GM23338 (cell line): ENCODE results near the gene PLA1A. TPM values are rescaled to one million over a fixed set of nuclear protein-coding genes. Genes with fewer than 3 reads are reported as not detected.

Experiments used
- ATAC-seq: fragments of 200-7000 bp; cut with Tn5 transposase; 3 replicates; pipeline ENCODE4 v1.9.1; 2020
- DNase-seq: peaks from one replicate; pipeline ENCODE4 v3.0.0-alpha.2; 2015; ENCODE audit warnings: low spot score
- H2AFZ ChIP-seq: fragments of 200-600 bp; sonication (generic); 2 replicates; pipeline ENCODE4 v1.8.0; 2016; ENCODE audit warnings: antibody characterized with exemption, mild to moderate bottlenecking, moderate library complexity
- H3F3A ChIP-seq: fragments of 200-600 bp; sonication (generic); replicated peaks from 2 replicates; pipeline ENCODE4 v1.8.0; 2017; ENCODE audit warnings: antibody characterized with exemption, mixed run types, low read depth
- H3K27ac ChIP-seq: fragments of 200-600 bp; sonication (generic); 2 replicates; pipeline ENCODE4 v1.6.1; 2016; ENCODE audit warnings: low read depth
- H3K27me3 ChIP-seq: fragments of 200-600 bp; sonication (generic); 2 replicates; pipeline ENCODE4 v1.8.0; 2016; ENCODE audit warnings: mild to moderate bottlenecking, mixed run types, moderate library complexity; ENCODE audit not compliant: insufficient read depth
- H3K36me3 ChIP-seq: fragments of 200-600 bp; sonication (generic); 2 replicates; pipeline ENCODE4 v1.8.0; 2016; ENCODE audit warnings: mild to moderate bottlenecking; ENCODE audit not compliant: insufficient read depth
- H3K4me1 ChIP-seq: fragments of 200-600 bp; sonication (generic); 2 replicates; pipeline ENCODE4 v1.8.0; 2016; ENCODE audit warnings: mild to moderate bottlenecking, moderate library complexity; ENCODE audit not compliant: insufficient read depth
- H3K4me2 ChIP-seq: fragments of 200-600 bp; sonication (generic); 2 replicates; pipeline ENCODE4 v1.7.1; 2017; ENCODE audit warnings: mixed run types
- H3K4me3 ChIP-seq: fragments of 200-600 bp; sonication (generic); 2 replicates; pipeline ENCODE4 v1.6.1; 2016; ENCODE audit warnings: mixed run types
- H3K79me2 ChIP-seq: fragments of 200-600 bp; sonication (generic); replicated peaks from 2 replicates; pipeline ENCODE4 v1.8.0; 2017; ENCODE audit warnings: mild to moderate bottlenecking; ENCODE audit not compliant: insufficient read depth
- H3K9me2 ChIP-seq: fragments of 200-600 bp; sonication (generic); 2 replicates; pipeline ENCODE4 v1.8.0; 2017; ENCODE audit not compliant: insufficient read depth
- H4K20me1 ChIP-seq: fragments of 200-600 bp; sonication (generic); replicated peaks from 2 replicates; pipeline ENCODE4 v1.8.0; 2017; ENCODE audit warnings: mild to moderate bottlenecking; ENCODE audit not compliant: insufficient read depth
- H3K27ac Mint-ChIP-seq: 2 replicates; pipeline ENCODE4 v1.8.0; 2020; ENCODE audit warnings: inconsistent platforms, mild to moderate bottlenecking, moderate library complexity, mixed read lengths
- H3K27me3 Mint-ChIP-seq: 3 replicates; pipeline ENCODE4 v1.8.0; 2022; ENCODE audit warnings: low read depth, mild to moderate bottlenecking, moderate library complexity, mixed read lengths, inconsistent platforms; ENCODE audit not compliant: insufficient read depth, poor library complexity
- H3K36me3 Mint-ChIP-seq: 3 replicates; pipeline ENCODE4 v1.8.0; 2021; ENCODE audit warnings: low read depth, mild to moderate bottlenecking, inconsistent platforms, moderate library complexity, mixed read lengths
- H3K4me1 Mint-ChIP-seq: 3 replicates; pipeline ENCODE4 v1.8.0; 2020; ENCODE audit warnings: mild to moderate bottlenecking, inconsistent platforms, mixed read lengths
- H3K4me3 Mint-ChIP-seq: 3 replicates; pipeline ENCODE4 v1.8.0; 2021; ENCODE audit warnings: moderate library complexity, mild to moderate bottlenecking, inconsistent platforms, mixed read lengths
- H3K9me3 Mint-ChIP-seq: 3 replicates; pipeline ENCODE4 v1.8.0; 2020; ENCODE audit warnings: moderate library complexity, mild to moderate bottlenecking, inconsistent platforms, mixed read lengths
- CREB1 ChIP-seq: fragments of 250-450 bp; sonication (Bioruptor Pico); IDR thresholded peaks from 2 replicates; pipeline ENCODE4 v1.5.0; 2020; ENCODE audit warnings: low read depth, mild to moderate bottlenecking, moderate library complexity
- CTCF ChIP-seq, 2 experiments: fragments of 200-600 bp in 1 of 2; sonication (generic) in 1 of 2; conservative IDR thresholded peaks; 2 replicates each; pipeline versions ENCODE4 v1.5.1 to v1.6.1; 2016 to 2017; ENCODE audit warnings: antibody characterized with exemption in 2 of 2, low read depth in 2 of 2, mild to moderate bottlenecking in 2 of 2, moderate library complexity in 1 of 2
- EZH2 ChIP-seq: fragments of 200-600 bp; sonication (generic); IDR thresholded peaks from one replicate; pipeline ENCODE4 v1.8.0; 2017; ENCODE audit warnings: antibody characterized with exemption, mild to moderate bottlenecking, low read depth; ENCODE audit not compliant: unreplicated experiment
- EZH2phosphoT487 ChIP-seq: fragments of 200-600 bp; sonication (generic); IDR thresholded peaks from one replicate; pipeline ENCODE4 v1.8.1; 2018; ENCODE audit warnings: antibody characterized with exemption; ENCODE audit not compliant: unreplicated experiment
- JUNB ChIP-seq: IDR thresholded peaks from one replicate; pipeline ENCODE4 v1.6.1; 2016; ENCODE audit warnings: antibody characterized with exemption; ENCODE audit not compliant: unreplicated experiment
- NANOG ChIP-seq: IDR thresholded peaks from 2 replicates; pipeline ENCODE4 v1.6.1; 2016; ENCODE audit warnings: antibody characterized with exemption, borderline replicate concordance
- POLR2AphosphoS5 ChIP-seq: IDR thresholded peaks from 2 replicates; pipeline ENCODE4 v1.6.1; 2016; ENCODE audit warnings: antibody characterized with exemption, low read depth
- STAT1 ChIP-seq: IDR thresholded peaks from one replicate; pipeline ENCODE4 v1.6.1; 2016; ENCODE audit warnings: antibody characterized with exemption; ENCODE audit not compliant: unreplicated experiment
- ZNF114 ChIP-seq: fragments of 250-450 bp; sonication (Bioruptor Pico); IDR thresholded peaks from 2 replicates; pipeline ENCODE4 v1.5.0; 2020; ENCODE audit warnings: mild to moderate bottlenecking, moderate library complexity
- ZNF331 ChIP-seq: fragments of 250-450 bp; sonication (Bioruptor Pico); IDR thresholded peaks from 2 replicates; pipeline ENCODE4 v1.5.0; 2020; ENCODE audit warnings: low read depth, mild to moderate bottlenecking, moderate library complexity
- ZNF462 ChIP-seq: fragments of 250-450 bp; sonication (Bioruptor Pico); IDR thresholded peaks from 2 replicates; pipeline ENCODE4 v1.5.0; 2020; ENCODE audit warnings: mild to moderate bottlenecking, moderate library complexity
- polyA plus RNA-seq: library from polyadenylated mRNA; unstranded; fragments of >200 nt; fragmentation: Nextera tagmentation; extraction: Ambion mirVana; gene quantifications from 2 replicates; pipeline ENCODE4 v1.2.1, GENCODE V29; 2016
- total RNA-seq: library from RNA; depleted of rRNA; stranded (reverse); fragments of >200 nt; shearing (Covaris generic); gene quantifications from 2 replicates; pipeline ENCODE4 v1.2.3, GENCODE V29; 2014
- TF ChIP-seq, protein P1 (sequence below): IDR thresholded peaks from 2 replicates; pipeline ENCODE4 v1.6.1; 2016; ENCODE audit warnings: antibody characterized with exemption

PLA1A gene
- total and polyA plus RNA-seq, 2 experiments from 2014 or later = not detected

DNA sequence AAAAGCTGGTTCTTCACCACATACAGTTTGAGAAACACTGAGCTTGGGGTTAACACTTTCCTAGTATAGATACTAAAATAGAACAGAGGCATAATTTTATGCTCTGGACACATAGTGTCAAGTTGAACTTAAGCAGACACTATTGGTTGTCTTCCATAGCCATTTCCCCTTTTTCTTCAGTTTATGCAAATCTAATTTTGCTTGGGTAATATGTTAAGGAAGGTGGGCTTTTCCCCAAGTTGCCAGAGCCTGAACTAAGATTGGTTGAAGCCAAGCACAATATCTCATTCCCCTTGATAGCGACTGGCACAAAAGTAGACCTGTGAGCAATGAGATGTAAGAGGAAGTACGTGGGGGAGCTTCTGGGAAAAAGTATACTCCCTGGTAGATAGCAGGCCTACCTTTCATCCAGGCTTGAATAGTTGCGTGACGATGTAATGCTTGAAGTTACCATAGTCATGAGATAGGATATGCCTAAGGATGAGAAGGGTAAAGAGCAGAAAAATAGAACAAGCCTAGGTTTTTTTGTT is 67.2 kb downstream of the PLA1A start:
- Histone ChIP-seq H3K79me2 (no peaks in the 10 kb centered on the region), H3K9me2 (no peaks in the 10 kb centered on the region), H3K4me3 (no peak overlapping the region), H3K4me1 (no peaks in the 10 kb centered on the region), H3K27ac (no peak overlapping the region), H3K36me3 (peaks cover 3% of the 10 kb centered on the region; the same call in 1 of the 2 replicates), H3K4me2 (no peak overlapping the region), H3F3A (no peaks in the 10 kb centered on the region), H2AFZ (no peak overlapping the region), H3K27me3 (no peaks in the 10 kb centered on the region), H4K20me1 (no peaks in the 10 kb centered on the region)
- Mint-ChIP-seq H3K4me1 (peaks cover 2% of the 10 kb centered on the region; the same call in 1 of the 3 replicates), H3K36me3 (0 out of 3 replicates have a peak, but pooled peaks cover 3% of the 10 kb centered on the region), H3K4me3 (no peak overlapping the region), H3K27ac (no peak overlapping the region), H3K9me3 (no peaks in the 10 kb centered on the region), H3K27me3 (no peaks in the 10 kb centered on the region)
- no peak for DNase-seq
- ATAC-seq = no peak
- no peak for TF ChIP-seq EZH2phosphoT487
- no peak for TF ChIP-seq ZNF462 (CRISPR knock-in tag)
- TF ChIP-seq CREB1 (CRISPR knock-in tag) = no peak
- TF ChIP-seq POLR2AphosphoS5 = no peak
- no peak for TF ChIP-seq ZNF114 (CRISPR knock-in tag)
- no peak for TF ChIP-seq JUNB
- no peak for TF ChIP-seq STAT1
- no peak for TF ChIP-seq ZNF331 (CRISPR knock-in tag)
- TF ChIP-seq EZH2 = no peak
- no peak for TF ChIP-seq CTCF (conservative IDR thresholded peaks at IDR 0.05; ENCODE audit: low read depth in 2 of 2)
- TF ChIP-seq, protein P1, sequence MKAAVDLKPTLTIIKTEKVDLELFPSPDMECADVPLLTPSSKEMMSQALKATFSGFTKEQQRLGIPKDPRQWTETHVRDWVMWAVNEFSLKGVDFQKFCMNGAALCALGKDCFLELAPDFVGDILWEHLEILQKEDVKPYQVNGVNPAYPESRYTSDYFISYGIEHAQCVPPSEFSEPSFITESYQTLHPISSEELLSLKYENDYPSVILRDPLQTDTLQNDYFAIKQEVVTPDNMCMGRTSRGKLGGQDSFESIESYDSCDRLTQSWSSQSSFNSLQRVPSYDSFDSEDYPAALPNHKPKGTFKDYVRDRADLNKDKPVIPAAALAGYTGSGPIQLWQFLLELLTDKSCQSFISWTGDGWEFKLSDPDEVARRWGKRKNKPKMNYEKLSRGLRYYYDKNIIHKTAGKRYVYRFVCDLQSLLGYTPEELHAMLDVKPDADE = no peak
- no peak for TF ChIP-seq NANOG
